HG03280 (cell line): ENCODE measurements around the gene RNF38.
"Not testable (repeated sequence)": the region's sequence is repeated elsewhere in the genome, so short reads cannot be mapped to it uniquely, and the experiment has no call there.

Experiments
- ATAC-seq: cut with Tn5 transposase; IDR thresholded peaks from one replicate; pipeline ENCODE4 v1.9.1; 2021; ENCODE audit warnings: mild to moderate bottlenecking, moderate library complexity; ENCODE audit not compliant: unreplicated experiment

Gene RNF38

DNA sequence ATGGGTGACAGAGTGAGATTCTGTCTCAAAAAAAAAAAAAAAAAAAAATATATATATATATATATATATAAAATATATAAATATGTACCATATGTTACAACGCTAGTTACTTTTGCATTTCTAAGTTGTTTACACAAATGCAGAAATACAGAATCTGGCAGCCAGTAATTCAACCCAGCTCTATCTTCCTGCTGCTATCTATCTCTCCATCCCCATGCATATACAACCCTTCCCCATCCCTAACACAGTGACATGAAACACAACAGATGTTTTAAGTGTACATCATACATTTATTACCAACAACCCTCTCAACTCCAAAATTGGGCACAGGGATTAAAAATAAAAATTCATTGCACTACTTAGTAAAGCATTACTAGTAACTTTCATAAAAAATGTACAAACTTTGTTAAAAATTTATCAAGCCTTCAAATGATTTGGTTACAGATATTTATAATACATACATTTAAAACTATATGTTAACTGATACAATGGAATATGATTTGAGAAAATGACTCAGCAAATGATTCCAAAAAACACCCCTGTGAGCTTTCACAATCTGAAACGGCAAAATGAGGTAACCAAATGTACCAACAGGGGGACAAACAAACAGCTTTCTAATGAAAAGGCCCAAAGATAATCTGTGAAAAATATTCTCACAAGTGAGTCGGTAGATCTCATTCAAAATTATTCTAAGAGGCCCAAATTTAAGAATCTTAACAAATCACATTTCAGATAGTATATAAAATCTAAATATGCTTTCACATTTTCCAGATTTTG lies 63.8 kb downstream of the RNF38 start:
- no peak for ATAC-seq

DNA sequence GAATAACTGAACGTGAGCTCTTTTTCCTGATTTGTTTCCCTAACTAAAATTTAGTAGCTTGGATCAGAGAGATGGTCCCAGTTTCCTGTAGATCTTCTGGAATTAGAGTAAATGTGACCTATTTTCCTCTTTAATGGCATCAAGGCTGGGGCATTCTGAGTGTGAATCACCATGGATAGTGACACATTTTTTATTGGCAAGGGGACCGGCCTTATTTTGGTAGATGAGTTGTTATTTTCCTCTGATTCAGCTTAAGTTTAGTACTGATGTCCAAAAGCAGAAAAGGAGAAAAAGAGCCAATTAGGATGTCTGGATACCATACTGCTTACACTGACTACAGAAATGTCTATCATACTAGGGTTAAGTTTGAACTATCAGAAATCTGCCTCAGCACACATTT lies 68.1 kb downstream of the RNF38 start:
- no peak for ATAC-seq

DNA sequence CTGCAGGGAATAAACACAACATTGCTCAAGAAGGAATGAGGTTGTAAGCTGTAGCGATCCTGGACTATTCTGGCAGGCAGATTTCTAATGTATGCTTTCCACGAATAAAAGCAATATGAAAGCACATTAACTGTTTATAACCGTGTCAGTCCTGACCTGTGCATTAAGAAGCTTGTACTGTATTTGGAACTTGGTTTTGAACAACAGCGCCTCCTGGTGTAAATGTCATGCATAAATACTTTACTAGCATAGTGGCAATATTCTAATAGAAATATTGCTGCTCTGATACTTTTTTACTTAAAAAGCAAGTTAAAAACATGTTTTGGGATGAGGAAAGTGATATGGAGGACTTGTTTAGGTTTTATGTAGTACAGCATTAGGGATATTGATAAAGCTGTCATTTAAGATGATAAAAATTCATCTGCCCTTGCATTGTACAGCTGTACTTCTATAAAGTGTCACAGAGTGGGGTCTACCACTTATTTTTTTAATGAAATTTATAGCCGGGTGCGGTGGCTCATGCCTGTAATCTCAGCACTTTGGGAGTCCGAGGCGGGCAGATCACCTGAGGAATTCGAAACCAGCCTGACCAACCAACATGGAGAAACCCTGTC lies 71.2 kb downstream of the RNF38 start:
- ATAC-seq, result no peak

DNA sequence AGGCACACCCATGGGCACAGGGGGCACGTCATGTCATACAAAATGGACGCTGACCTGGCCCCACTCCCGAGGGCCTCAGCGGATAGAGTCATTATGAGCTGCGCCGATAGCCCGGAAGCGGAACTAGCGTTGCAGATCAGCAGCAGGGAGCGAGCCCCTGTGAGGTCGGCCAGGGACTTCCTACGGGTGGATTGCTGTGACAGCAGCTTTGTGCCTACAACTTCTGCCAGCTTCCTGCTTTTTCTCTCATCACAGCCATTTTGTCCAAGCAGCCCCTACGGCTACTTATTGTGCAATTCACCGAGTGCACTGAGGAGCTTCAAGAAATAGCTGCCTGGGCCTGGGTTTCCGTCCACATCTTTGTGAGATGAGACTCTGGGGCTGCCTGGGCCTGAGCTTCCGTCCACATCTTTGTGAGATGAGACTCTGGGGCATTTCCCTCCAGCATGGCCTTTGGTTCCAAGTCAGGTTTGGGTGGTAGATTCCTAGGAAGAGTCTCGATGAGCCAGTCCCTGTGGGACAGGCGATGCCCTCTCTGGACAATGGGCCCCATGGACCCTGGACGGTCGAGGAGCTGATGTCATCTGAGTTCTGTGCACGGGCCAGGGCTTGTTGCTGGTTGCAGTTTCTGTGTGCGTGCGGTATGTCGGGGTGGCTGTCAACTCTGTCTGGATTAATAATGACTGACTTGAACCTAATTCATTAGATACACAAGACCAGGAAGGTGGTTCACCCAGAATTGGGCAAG lies 74.8 kb downstream of the RNF38 start:
- no peak for ATAC-seq

DNA sequence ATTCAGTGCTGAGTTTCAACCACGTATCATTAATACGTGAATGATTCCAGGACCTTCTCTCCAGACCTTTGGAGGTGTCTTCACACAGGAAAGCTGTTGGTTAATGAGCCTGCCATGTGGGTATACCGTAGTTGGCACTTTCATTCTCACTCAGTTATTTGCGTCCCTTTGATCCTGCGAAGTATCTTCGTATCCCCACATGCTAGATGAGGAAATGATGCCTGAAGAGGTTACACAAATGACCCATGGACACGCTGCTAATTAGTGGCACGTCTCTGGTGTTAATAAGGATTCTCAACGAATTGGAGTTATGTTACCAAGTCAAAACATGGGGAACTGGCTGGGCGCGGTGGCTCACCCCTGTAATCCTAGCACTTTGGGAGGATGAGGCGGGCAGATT lies 76.1 kb downstream of the RNF38 start:
- no peak for ATAC-seq

DNA sequence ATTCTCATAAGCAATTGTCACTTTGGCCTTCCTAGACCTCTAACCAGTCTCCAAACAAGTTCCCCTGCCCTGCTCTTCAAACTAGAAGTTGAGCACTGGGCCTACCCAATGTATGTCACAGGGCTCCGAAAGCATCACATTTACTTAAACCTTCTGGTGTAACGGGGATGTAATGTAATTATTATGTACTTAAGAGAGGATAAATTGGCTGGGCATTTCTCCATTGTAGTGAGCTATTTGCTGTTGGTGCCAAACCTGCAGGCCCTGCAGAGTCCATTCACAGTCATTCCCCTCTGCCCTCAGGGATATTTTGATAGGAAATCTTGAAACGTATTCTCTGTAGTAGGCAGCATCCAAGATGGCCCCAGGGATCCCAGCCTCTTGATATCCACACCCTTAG lies 77.6 kb downstream of the RNF38 start:
- no peak for ATAC-seq

DNA sequence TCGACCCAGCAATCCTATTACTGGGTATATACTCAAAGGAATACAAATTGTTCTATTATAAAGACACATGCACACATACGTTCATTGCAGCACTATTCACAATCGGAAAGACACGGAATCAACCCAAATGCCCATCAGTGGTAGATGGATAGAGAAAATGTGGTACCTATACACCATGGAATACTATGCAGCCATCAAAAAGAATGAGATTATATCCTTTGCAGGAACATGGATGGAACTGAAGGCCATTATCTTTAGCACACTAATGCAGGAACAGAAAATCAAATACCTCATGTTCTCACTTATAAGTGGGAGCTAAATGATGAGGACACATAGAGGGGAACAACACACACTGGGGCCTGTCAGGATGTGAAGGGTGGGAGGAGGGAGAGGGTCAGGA lies 78.2 kb downstream of the RNF38 start:
- ATAC-seq, result not testable (repeated sequence)

DNA sequence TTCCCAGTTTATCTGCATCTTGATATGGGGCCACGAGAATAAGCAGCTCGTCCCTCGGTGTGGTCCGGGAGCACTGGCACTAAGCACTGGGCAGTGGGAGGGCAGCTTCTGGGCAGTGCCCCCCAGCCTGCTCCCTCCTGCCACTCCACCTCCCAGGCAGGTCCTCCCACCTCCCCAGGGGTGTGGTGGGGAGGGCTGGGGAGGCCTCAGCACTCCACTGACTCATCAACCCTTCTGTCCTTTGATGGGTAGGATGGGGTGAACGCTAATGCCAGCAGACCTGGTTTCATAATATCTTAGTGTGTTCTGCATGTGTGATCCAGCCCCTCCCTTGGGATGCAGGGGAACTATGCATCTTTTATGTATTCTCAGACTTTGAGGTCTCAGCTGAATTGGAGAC lies 79.6 kb downstream of the RNF38 start:
- ATAC-seq, result no peak

DNA sequence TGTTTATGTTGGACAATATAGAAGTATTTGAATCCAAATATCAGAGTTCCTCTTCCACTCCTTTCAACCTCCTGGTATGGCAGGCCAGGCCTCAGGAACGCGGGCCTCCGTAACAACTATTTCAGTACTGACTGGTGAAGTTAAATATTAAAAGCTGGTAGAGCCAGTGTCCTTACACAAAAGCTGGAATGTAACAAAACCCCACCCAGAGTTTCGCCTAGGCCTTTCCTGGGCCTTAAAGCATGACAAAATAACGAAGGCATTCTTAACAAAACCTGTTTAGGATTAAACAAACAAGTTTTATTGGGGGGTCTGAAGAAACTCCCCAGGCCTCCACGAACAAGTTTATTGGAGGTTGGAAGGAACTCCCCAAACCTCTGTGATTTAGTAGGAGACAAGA lies 80.3 kb downstream of the RNF38 start:
- ATAC-seq, result no peak

DNA sequence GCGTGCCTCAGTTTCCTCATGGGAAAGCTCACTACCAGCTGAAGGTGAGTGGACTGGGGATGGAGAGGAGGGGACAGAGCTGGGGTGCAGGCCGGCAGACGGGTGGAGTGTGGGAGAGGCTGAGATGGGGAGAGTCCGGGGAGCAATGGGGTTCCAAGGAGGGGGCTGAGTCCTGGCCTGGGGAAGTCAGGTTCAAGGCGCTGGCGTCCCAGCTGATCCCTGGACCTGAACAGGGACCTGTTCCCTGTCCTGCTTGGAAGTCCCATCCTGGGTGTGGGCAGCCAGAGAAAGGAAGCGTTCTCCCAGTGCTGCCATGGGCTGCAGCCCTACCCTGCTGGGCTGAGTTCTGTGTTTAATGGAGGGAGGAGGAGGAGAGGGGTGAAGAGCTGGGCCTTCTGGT lies 80.9 kb downstream of the RNF38 start:
- no peak for ATAC-seq

DNA sequence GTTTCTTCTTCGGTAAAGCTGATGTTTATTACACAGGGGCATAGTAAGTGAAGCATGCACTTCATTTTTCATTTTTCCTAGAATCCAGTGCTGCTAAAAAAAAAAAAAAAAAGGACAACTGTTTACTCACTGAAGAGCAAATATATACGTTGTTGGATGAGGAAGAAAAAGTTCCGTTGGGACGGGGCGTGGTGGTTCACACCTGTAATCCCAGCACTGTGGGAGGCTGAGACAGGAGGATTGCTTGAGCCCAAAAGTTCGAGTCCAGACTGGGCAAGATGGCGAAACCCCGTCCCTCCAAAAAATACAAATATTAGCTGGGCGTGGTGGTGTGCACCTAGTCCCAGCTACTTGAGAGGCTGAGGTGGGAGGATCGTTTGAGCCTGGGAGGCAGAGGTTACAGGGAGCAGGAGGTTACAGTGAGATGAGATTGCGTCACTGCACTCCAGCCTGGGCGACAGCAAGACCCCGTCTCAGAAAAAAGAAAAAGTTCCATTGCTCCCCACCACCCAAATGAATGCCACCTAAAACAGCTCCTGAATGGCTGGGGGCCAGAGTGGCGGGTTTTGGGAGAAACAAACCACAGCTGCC lies 81.8 kb downstream of the RNF38 start:
- no peak for ATAC-seq

DNA sequence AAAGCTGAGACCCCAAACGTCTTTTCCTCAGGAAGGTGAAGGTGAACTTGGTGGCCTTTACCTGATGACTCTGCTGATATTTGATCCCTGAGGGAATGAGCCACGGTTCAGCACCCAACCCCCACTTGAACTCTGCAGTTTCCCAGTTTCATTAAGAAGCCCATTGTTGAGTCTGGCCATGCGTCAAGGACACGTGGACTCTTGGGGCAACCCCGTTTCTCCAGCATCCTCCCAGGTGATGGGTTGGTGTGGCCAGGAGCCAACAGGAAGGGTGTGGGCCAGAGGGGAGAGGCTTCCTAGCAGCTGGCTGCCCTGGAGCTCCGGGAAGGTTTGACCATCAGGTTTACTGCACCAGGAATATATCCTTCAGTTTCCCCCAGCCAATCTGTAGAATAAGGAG lies 82.3 kb downstream of the RNF38 start:
- no peak for ATAC-seq

DNA sequence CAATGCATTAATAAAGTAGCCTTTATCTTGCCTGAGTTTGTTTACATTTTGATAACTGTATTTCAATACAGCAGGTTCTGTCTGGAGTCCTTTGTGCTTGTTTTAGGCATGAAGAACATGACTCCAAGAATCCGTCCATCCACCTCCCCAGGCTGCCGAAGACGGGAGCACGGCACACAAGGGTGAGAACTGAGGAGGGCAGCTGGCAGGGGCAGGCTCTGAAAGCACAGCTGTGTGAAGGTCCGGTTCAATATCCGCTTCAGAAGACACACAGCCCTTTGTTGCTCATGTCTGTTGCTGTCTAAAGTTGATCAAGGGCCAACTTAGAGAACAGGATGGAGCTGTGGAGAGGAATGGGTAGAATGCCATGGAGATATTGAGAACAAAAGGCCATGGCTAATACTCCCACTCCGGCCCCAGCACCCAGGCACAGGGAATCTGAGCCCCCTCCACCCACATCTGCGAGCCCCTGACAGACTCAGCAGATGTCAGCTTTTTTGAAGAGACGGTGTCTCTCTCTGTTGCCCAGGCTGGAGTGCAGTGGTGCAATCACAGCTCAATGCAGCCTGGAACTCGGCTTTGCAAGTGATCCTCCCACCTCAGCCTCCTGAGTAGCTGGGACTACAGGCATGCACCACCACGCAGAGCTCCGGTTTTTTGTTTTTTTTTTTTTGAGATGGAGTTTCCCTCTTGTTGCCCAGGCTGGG lies 83.3 kb downstream of the RNF38 start:
- ATAC-seq, result no peak

DNA sequence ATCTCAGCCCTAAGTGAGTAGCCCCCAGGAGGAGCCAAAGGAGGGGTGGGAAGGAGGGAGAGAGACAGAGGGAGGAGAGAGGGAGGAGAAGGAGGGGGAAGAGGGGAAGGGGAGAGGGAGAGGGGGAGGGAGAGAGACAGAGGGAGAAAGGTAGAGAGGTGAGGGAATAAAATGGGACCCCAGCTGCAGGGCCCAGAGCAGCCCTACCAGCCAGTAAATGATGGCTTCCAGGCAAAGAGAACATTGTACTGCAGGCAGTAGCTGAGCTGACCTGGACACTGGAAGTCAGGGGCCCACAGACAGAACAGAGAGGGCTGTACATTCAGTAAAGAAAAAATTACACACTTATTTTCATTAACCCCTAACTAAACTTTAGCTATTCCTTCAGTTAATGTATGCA lies 84.0 kb downstream of the RNF38 start:
- no peak for ATAC-seq

DNA sequence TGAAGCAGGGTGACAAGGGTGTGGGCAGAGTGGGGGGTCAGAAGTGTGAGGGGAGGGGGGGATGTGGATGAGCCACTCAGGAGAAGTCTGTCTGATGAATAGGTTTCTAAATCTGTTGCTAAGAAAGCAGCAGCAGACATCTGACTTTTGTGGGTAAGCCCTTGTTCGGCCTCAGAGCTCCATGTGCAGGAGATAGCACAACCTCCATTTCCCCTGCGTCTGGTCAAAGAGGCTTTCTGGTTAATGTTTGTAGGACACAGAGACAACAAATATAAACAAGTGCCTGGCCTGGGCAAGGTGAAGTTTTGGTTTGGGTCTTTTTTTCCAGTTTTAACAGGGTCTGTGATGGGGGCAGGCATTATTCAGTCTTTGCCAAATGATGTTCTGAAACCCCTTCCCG lies 84.8 kb downstream of the RNF38 start:
- ATAC-seq, result no peak

DNA sequence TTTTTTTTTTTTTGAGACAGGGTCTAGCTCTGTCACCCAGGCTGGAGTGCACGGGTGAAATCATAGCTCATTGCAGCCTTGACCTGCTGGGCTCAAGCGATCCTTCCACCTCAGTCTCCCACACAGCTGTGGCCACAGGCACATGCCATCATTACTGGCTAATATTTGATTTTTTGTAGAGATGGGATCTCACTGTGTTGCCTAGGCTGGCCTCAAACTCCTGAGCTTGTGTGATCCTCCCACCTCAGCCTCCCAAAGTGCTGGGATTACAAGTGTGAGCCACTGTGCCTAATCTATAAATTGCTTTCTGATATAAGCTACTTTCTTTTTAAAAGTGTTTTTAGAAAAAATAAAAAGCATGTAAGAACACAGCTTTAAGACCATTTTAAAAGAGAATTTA lies 85.3 kb downstream of the RNF38 start:
- no peak for ATAC-seq

DNA sequence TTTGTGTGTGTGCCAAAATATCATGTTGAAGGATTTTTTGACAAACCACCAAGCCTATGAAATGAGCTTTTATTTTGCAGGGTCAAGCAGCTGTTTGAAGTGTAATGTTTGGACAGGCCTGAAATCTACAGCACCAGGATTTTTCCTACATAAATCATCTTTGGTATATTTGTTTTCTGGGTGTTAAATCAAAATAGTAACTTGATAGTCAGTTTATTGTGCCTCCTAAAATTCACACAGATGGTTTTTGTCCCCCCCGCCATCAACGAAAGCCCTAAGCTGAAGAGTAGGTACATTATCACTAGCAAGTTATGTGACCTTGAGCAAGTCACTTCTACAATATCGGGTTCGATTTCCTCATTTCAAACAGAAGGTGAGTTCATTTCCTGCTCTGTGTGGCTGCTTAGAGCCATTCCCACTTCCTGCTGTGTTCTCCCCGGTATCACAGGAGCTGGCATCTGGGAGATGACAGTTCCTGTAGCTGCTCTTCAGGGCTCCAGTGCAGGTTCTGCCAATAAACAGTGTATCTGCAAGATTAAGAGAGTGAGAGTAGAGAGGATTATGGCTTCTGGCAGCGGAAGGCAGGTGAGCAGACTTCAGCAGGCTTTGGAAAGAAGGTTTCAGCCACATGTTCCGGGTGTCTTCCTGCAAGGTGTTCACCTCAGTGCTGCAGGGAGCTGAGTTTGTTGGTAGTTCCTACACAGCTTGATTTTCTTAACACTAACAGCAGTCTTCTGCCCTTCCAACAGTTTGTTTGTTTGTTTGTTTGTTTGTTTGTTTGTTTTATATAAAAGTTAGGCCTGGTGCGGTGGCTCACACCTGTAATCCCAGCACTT lies 93.4 kb downstream of the RNF38 start:
- ATAC-seq, result no peak

DNA sequence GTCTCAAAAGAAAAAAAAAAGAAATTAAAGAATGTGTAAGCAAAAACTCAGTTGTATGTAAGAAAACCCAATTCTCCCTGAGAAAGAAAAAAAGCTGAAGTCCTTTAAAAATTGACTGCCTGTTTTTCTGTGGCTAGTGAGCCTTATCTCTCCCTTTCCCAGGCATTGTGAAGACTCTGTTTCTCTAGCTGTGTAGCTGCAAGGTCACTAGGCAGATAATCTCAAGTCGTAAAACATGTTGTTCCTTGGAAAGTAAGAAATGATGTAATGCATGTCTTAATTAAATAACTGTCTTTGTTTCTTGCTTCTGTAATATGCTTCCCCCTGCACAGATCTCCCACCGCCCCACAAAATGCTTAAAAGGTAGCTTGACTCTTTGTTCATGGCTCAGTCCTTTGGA lies 95.7 kb downstream of the RNF38 start:
- ATAC-seq, result not testable (repeated sequence)

DNA sequence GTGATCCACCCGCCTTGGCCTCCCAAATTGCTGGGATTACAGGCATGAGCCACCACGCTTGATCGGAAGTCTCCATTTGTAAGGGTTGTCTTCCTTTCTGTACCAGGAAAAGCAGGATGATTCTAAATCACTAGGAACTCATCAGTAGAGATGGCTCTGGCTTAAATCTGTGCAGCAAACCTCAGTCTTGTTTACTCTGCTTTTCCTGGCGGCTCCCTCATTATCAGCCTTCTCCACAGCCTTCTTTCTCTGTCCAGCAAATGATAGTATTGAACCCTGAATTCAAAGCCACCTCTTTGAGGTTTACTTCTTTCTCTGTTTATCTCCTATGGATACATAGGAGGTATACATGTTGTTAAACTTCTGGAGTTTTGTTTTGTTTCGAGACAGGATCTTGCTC lies 98.8 kb downstream of the RNF38 start:
- ATAC-seq, result no peak

DNA sequence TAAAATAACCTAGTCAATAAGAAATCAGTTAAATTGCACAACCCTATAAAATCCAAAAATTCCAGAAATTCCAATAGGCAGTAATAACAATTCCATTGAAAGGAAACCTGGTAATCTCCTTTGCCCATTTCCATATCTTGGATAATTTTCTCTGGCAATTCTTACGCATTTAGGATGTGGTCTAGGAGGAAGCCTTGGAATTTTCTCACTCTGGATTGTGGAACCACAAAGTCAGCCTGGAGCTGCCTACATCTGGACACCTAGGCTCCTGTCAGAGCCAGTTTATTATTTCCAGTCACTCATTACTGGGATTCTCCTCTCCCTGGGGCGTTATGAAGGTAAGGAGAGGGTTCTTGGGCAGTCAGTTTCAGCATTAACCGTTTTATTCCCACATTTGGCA lies 101.5 kb downstream of the RNF38 start:
- no peak for ATAC-seq
